Measurements from ENCODE around the gene CSNK2A1.

The CSNK2A1 gene

DNA sequence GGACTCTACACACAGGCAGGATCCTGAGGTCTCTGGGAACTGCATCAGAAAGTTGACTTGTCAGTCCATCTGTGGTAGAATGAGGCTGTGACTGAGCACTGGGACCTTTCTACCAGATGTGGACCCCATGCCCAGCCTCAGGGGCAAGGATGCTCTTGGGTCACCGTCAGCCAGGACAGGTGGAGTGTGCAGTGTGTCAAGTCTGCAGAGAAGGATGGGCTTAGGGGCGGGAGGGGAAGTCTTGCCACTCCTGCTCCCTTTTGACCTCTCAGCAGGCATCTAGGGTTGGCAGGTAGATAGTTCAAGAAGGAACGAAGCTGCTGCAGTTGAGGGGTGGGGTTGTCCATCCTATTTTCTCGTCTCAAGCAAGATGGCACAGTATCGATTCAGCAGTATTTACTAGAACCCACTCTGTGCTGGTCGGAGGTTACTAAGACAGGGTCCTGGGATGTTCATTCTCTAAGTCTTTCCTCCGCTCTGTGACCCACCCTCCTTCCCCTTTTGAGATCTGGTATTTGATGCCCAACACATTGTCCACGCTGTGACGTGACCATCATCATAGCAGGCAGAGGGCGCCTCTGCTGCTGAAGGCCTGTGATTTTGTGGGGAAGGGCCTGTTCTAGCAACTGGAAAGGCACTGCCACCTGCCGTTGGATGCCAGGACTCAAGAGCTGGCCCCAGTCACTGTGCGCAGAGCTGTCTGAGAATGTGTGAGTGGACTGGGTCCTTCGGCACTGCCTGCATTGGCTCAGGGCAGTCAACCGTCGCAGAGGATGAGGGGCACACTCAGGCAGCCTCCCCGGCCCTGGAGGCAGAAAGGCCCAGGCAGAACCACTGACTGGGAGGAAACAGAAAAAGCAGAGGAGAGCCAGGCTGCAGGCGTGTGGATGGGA lies 112.3 kb downstream of the CSNK2A1 start:
- TF ChIP-seq RAD21 (IDR thresholded peaks at IDR 0.05; ENCODE audit: low read depth) (peak; percentile 74), TEAD4 (IDR thresholded peaks at IDR 0.05) (0 out of 2 replicates have a peak, but pooled peaks have one; percentile 12), EP300 (IDR thresholded peaks at IDR 0.05; ENCODE audit: borderline replicate concordance) (no peak)

DNA sequence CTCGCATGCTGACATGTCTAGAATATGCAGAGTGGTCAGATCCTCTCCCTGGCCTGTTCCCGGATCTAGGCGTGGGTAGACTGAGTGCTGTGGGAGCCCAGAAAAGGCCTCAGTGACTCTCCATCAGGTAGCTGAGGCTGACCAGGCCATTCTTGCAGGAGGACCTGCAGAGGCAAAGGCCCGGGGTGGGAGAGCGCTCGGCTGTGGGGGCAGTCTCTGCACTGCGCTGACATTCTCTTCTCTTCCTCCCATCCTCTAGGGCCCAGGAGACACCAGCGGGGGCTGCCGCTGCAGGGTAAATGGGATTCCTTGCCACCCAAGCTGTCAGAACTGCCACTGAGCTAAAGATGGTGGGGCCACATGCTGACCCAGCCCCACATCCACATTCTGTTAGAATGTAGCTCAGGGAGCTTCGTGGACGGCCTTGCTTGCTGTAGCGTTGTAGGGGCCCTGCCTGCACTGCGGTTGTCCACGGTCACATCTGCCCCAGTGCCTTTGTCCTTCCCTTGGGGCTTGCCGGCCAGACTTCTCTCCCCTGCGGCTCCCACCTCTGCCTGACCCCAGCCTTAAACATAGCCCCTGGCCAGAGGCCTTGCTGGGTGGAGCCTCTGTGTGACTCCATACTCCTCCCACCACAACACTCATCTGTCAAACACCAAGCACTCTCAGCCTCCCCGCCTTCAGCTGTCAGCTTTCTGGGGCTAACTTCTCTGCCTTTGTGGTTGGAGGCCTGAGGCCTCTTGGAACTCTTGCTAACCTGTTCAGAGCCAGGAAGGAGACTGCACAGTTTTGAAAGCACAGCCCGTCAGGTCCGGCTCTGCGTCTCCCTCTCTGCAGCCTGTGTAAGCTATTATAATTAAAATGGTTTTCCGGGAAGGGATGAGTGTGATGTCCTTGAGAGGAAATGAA lies 113.2 kb downstream of the CSNK2A1 start:
- TF ChIP-seq FOXM1 (IDR thresholded peaks at IDR 0.05; ENCODE audit: borderline replicate concordance, low read depth): no peak
- TF ChIP-seq, protein P1, sequence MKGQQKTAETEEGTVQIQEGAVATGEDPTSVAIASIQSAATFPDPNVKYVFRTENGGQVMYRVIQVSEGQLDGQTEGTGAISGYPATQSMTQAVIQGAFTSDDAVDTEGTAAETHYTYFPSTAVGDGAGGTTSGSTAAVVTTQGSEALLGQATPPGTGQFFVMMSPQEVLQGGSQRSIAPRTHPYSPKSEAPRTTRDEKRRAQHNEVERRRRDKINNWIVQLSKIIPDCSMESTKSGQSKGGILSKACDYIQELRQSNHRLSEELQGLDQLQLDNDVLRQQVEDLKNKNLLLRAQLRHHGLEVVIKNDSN (IDR thresholded peaks at IDR 0.05): no peak
- no peak for TF ChIP-seq TAF1 (IDR thresholded peaks at IDR 0.05; ENCODE audit: low read depth)
- no peak for TF ChIP-seq EP300 (IDR thresholded peaks at IDR 0.05; ENCODE audit: borderline replicate concordance)
- TF ChIP-seq EGR1 (IDR thresholded peaks at IDR 0.05): no peak
- TF ChIP-seq, protein P2, sequence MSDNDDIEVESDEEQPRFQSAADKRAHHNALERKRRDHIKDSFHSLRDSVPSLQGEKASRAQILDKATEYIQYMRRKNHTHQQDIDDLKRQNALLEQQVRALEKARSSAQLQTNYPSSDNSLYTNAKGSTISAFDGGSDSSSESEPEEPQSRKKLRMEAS (IDR thresholded peaks at IDR 0.05): no peak
- no peak for TF ChIP-seq CREB1 (IDR thresholded peaks at IDR 0.05; ENCODE audit: low read depth)
- no peak for TF ChIP-seq TCF12 (IDR thresholded peaks at IDR 0.05; ENCODE audit: low read depth)
- no peak for TF ChIP-seq TEAD4 (IDR thresholded peaks at IDR 0.05)
- TF ChIP-seq NFIC (IDR thresholded peaks at IDR 0.05): no peak
- no peak for TF ChIP-seq YY1 (IDR thresholded peaks at IDR 0.05; ENCODE audit: low read depth)
- TF ChIP-seq RAD21 (IDR thresholded peaks at IDR 0.05; ENCODE audit: low read depth): no peak
- TF ChIP-seq ZBTB7A (IDR thresholded peaks at IDR 0.05; ENCODE audit: low read depth): no peak

DNA sequence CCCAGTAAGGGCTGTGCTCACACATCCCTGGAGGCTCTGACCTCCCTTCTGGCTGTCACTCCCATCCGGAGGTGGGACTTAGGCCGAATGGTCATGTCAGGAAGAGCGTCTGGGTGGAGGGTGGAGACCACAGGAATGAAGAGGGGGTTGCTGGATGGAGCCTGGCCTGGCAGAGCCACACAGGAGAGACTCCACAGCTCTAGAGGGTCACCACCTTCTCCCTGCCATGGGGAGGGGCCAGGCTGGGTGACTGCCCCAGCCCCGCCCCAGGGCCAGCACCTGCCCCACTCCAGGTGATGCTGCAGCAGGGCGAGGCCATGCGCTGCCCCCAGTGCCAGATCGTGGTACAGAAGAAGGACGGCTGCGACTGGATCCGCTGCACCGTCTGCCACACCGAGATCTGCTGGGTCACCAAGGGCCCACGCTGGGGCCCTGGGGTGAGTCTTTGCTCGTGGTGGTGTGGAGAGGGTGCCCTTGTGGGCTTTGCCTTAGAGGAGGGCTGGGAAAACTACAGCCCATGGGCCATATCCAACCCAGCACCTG lies 114.9 kb downstream of the CSNK2A1 start:
- TF ChIP-seq FOXM1 (IDR thresholded peaks at IDR 0.05; ENCODE audit: borderline replicate concordance, low read depth) (no peak), RAD21 (IDR thresholded peaks at IDR 0.05; ENCODE audit: low read depth) (no peak), CREB1 (IDR thresholded peaks at IDR 0.05; ENCODE audit: low read depth) (no peak), EP300 (IDR thresholded peaks at IDR 0.05; ENCODE audit: borderline replicate concordance) (no peak)
- TF ChIP-seq, protein P2 (IDR thresholded peaks at IDR 0.05): no peak
- TF ChIP-seq, protein P1 (IDR thresholded peaks at IDR 0.05): no peak

DNA sequence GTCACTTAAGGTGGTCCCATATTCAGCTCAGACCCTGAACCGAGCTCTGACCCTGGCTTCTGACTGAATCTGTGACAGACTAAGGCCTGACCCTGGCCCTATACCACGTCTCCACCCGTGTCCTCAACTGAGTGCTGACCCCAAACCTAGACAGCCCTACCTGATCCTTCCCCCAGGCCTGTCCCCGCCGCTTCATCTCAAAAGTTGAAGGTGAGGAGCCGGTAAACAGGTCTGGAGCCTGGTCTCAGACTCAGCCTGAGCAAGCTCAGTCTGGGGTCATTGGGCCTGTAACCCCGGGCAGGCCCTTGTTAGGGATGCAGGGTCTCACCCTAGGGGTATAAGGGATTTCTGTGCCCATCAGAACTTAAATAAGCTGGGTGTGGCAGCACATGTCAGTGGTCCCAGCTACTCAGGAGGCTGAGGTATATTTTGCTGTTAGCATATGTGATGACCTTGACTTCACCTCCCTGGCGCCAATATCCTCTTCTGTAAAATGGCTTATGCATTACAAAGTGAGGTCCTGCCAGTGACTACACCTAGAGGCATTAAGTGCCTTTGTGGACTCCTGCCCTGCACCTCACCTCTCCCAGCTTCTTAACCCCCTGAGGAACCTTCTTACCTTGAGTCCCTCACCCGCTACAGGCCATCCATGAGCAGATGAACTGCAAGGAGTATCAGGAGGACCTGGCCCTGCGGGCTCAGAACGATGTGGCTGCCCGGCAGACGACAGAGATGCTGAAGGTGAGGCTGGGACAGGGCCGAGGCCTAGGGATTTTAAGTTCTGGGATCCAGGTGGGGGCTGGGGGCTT lies 115.5 kb downstream of the CSNK2A1 start:
- TF ChIP-seq TCF12 (IDR thresholded peaks at IDR 0.05; ENCODE audit: low read depth): no peak
- TF ChIP-seq, protein P2 (IDR thresholded peaks at IDR 0.05): no peak
- TF ChIP-seq CEBPB (IDR thresholded peaks at IDR 0.05): no peak
- no peak for TF ChIP-seq RAD21 (IDR thresholded peaks at IDR 0.05; ENCODE audit: low read depth)
- TF ChIP-seq TAF1 (IDR thresholded peaks at IDR 0.05; ENCODE audit: low read depth): no peak
- TF ChIP-seq YY1 (IDR thresholded peaks at IDR 0.05; ENCODE audit: low read depth): no peak
- TF ChIP-seq EGR1 (IDR thresholded peaks at IDR 0.05): no peak
- no peak for TF ChIP-seq NFIC (IDR thresholded peaks at IDR 0.05)
- TF ChIP-seq, protein P1 (IDR thresholded peaks at IDR 0.05): no peak
- TF ChIP-seq EP300 (IDR thresholded peaks at IDR 0.05; ENCODE audit: borderline replicate concordance): no peak
- TF ChIP-seq CREB1 (IDR thresholded peaks at IDR 0.05; ENCODE audit: low read depth): no peak
- TF ChIP-seq, protein P3, sequence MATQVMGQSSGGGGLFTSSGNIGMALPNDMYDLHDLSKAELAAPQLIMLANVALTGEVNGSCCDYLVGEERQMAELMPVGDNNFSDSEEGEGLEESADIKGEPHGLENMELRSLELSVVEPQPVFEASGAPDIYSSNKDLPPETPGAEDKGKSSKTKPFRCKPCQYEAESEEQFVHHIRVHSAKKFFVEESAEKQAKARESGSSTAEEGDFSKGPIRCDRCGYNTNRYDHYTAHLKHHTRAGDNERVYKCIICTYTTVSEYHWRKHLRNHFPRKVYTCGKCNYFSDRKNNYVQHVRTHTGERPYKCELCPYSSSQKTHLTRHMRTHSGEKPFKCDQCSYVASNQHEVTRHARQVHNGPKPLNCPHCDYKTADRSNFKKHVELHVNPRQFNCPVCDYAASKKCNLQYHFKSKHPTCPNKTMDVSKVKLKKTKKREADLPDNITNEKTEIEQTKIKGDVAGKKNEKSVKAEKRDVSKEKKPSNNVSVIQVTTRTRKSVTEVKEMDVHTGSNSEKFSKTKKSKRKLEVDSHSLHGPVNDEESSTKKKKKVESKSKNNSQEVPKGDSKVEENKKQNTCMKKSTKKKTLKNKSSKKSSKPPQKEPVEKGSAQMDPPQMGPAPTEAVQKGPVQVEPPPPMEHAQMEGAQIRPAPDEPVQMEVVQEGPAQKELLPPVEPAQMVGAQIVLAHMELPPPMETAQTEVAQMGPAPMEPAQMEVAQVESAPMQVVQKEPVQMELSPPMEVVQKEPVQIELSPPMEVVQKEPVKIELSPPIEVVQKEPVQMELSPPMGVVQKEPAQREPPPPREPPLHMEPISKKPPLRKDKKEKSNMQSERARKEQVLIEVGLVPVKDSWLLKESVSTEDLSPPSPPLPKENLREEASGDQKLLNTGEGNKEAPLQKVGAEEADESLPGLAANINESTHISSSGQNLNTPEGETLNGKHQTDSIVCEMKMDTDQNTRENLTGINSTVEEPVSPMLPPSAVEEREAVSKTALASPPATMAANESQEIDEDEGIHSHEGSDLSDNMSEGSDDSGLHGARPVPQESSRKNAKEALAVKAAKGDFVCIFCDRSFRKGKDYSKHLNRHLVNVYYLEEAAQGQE (IDR thresholded peaks at IDR 0.05; ENCODE audit: low read depth): no peak

DNA sequence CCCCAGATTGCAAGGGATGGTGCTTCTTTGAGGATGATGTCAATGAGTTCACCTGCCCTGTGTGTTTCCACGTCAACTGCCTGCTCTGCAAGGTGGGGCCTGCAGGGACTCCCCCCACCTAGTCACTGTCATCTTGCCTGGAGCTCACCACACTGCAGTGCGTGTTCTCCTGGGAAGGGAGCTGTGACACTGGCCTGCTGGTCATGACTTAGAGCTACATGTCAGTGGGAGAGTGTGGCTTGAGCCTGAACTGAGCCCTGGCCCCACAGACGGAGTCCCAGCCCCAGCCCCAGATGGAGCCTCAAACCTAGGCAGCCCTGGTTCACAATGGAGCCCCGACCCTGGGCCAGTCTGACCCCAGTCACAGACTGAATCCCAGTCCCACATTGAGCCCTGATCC lies 116.2 kb downstream of the CSNK2A1 start:
- TF ChIP-seq, protein P2 (IDR thresholded peaks at IDR 0.05): no peak

All from Ishikawa (cell line).